ENCODE data around the gene CDH12.

DNA sequence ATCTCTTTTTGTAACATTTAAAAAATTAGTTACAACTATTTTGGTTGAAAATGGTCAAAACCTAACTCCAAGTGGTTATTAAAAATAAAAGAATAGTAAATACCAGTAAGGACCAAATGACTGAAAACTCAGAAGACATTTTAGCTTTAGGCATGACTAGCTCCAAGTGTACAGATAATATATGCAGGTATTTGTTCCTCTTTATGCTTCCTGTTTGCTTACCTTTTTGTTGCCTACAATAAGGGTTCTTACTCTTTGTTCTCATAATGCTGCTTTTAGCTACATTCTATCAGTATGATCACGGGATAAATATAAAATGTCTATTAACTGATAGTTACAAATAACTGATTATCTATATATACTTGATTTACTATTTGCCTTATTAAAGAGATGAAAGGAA is 259.6 kb downstream of the CDH12 start:
- TF ChIP-seq SP1 (IDR thresholded peaks at IDR 0.05): no peak
- TF ChIP-seq, protein P1, sequence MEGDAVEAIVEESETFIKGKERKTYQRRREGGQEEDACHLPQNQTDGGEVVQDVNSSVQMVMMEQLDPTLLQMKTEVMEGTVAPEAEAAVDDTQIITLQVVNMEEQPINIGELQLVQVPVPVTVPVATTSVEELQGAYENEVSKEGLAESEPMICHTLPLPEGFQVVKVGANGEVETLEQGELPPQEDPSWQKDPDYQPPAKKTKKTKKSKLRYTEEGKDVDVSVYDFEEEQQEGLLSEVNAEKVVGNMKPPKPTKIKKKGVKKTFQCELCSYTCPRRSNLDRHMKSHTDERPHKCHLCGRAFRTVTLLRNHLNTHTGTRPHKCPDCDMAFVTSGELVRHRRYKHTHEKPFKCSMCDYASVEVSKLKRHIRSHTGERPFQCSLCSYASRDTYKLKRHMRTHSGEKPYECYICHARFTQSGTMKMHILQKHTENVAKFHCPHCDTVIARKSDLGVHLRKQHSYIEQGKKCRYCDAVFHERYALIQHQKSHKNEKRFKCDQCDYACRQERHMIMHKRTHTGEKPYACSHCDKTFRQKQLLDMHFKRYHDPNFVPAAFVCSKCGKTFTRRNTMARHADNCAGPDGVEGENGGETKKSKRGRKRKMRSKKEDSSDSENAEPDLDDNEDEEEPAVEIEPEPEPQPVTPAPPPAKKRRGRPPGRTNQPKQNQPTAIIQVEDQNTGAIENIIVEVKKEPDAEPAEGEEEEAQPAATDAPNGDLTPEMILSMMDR (IDR thresholded peaks at IDR 0.05; ENCODE audit: low read depth, low read length, missing input control): no peak
